ENCODE measurements around the gene PBX3. TPM values are rescaled to one million over a fixed set of nuclear protein-coding genes. Genes with fewer than 3 reads are reported as not detected.

PBX3 gene
- total and polyA plus RNA-seq, 4 donors, result 7.3 to 18.9 (median 11.1) TPM

DNA sequence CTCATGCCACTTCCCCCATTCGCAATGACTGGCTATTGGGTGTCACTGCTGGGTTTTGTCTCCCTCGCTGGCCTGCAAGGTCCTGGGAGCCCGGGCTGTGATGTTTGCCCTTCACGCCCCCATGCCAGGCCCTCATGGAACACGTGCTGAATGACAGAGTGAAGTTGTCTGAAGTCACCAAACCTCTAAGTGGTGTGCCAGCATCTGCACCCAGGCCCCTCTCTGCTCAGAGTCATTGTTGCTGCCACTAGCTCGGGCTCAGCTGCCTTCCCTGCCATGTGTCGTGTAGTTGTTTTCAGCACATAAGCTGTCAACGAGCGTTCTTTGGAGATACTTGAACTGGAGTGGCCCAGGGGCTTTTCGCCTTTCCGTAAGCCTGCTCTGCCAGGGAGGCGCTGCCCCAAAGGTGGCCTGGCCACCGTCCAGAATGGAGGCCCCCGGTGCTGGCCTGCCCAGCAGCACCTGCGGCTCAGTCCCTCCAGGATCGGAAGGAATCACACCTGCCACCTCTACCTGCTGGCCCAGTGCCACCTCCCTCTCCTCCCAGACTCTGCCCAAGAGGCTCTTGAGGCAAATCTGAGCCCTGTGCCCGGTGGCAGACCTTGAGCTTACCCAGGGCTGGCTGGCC, 250.1 kb downstream of the PBX3 start:
- WGBS, result 87% methylated on average over 17 of the region's 17 CpGs
- H3K9ac ChIP-seq (ENCODE audit: low read depth in 1 of 2, low read length in 2 of 2), result no peak overlapping the region
- no peaks in the 10 kb centered on the region for H3K9me3 ChIP-seq (ENCODE audit: control insufficient read depth in 4 of 4, low read length in 3 of 4)
- no peak overlapping the region for H3K4me3 ChIP-seq (ENCODE audit: low read depth in 1 of 3, low read length in 3 of 3)
- no peak for DNase-seq (ENCODE audit: low spot score)
- H3K27ac ChIP-seq (ENCODE audit: low read depth in 1 of 2, low read length in 2 of 2), result no peak overlapping the region
- TF ChIP-seq YY1 (IDR thresholded peaks at IDR 0.05) (no peak), HNF4A (conservative IDR thresholded peaks at IDR 0.05) (no peak), FOXA1 (IDR thresholded peaks at IDR 0.05) (no peak), TAF1 (conservative IDR thresholded peaks at IDR 0.05) (no peak), SP1 (IDR thresholded peaks at IDR 0.05) (no peak), JUND (IDR thresholded peaks at IDR 0.05) (no peak), NR2F2 (IDR thresholded peaks at IDR 0.05) (no peak), FOXA2 (IDR thresholded peaks at IDR 0.05) (no peak), RAD21 (IDR thresholded peaks at IDR 0.05) (no peak), RXRA (IDR thresholded peaks at IDR 0.05) (no peak), GABPA (IDR thresholded peaks at IDR 0.05 in 1 of 2, conservative IDR thresholded peaks at IDR 0.05 in 1 of 2) (no peak), HNF4G (IDR thresholded peaks at IDR 0.05) (no peak), EGR1 (IDR thresholded peaks at IDR 0.05; ENCODE audit: low read depth in 2 of 2) (no peak)
- TF ChIP-seq, protein P1, sequence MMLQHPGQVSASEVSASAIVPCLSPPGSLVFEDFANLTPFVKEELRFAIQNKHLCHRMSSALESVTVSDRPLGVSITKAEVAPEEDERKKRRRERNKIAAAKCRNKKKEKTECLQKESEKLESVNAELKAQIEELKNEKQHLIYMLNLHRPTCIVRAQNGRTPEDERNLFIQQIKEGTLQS (IDR thresholded peaks at IDR 0.05), result no peak
- TF ChIP-seq, protein P2, sequence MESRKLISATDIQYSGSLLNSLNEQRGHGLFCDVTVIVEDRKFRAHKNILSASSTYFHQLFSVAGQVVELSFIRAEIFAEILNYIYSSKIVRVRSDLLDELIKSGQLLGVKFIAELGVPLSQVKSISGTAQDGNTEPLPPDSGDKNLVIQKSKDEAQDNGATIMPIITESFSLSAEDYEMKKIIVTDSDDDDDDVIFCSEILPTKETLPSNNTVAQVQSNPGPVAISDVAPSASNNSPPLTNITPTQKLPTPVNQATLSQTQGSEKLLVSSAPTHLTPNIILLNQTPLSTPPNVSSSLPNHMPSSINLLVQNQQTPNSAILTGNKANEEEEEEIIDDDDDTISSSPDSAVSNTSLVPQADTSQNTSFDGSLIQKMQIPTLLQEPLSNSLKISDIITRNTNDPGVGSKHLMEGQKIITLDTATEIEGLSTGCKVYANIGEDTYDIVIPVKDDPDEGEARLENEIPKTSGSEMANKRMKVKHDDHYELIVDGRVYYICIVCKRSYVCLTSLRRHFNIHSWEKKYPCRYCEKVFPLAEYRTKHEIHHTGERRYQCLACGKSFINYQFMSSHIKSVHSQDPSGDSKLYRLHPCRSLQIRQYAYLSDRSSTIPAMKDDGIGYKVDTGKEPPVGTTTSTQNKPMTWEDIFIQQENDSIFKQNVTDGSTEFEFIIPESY (IDR thresholded peaks at IDR 0.05), result no peak
- TF ChIP-seq, protein P3, sequence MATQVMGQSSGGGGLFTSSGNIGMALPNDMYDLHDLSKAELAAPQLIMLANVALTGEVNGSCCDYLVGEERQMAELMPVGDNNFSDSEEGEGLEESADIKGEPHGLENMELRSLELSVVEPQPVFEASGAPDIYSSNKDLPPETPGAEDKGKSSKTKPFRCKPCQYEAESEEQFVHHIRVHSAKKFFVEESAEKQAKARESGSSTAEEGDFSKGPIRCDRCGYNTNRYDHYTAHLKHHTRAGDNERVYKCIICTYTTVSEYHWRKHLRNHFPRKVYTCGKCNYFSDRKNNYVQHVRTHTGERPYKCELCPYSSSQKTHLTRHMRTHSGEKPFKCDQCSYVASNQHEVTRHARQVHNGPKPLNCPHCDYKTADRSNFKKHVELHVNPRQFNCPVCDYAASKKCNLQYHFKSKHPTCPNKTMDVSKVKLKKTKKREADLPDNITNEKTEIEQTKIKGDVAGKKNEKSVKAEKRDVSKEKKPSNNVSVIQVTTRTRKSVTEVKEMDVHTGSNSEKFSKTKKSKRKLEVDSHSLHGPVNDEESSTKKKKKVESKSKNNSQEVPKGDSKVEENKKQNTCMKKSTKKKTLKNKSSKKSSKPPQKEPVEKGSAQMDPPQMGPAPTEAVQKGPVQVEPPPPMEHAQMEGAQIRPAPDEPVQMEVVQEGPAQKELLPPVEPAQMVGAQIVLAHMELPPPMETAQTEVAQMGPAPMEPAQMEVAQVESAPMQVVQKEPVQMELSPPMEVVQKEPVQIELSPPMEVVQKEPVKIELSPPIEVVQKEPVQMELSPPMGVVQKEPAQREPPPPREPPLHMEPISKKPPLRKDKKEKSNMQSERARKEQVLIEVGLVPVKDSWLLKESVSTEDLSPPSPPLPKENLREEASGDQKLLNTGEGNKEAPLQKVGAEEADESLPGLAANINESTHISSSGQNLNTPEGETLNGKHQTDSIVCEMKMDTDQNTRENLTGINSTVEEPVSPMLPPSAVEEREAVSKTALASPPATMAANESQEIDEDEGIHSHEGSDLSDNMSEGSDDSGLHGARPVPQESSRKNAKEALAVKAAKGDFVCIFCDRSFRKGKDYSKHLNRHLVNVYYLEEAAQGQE (IDR thresholded peaks at IDR 0.05), result no peak
- TF ChIP-seq, protein P4, sequence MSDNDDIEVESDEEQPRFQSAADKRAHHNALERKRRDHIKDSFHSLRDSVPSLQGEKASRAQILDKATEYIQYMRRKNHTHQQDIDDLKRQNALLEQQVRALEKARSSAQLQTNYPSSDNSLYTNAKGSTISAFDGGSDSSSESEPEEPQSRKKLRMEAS (IDR thresholded peaks at IDR 0.05), result no peak
- TF ChIP-seq, protein P5, sequence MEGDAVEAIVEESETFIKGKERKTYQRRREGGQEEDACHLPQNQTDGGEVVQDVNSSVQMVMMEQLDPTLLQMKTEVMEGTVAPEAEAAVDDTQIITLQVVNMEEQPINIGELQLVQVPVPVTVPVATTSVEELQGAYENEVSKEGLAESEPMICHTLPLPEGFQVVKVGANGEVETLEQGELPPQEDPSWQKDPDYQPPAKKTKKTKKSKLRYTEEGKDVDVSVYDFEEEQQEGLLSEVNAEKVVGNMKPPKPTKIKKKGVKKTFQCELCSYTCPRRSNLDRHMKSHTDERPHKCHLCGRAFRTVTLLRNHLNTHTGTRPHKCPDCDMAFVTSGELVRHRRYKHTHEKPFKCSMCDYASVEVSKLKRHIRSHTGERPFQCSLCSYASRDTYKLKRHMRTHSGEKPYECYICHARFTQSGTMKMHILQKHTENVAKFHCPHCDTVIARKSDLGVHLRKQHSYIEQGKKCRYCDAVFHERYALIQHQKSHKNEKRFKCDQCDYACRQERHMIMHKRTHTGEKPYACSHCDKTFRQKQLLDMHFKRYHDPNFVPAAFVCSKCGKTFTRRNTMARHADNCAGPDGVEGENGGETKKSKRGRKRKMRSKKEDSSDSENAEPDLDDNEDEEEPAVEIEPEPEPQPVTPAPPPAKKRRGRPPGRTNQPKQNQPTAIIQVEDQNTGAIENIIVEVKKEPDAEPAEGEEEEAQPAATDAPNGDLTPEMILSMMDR (IDR thresholded peaks at IDR 0.05; ENCODE audit: low read depth, low read length, missing input control), result no peak
- H3K36me3 ChIP-seq (ENCODE audit: control insufficient read depth in 4 of 4, insufficient read depth in 3 of 4, low read depth in 1 of 4, low read length in 3 of 4), result no peaks in the 10 kb centered on the region
- no peaks in the 10 kb centered on the region for H3K27me3 ChIP-seq (ENCODE audit: control insufficient read depth in 4 of 4, insufficient read depth in 4 of 4, low read length in 3 of 4)
- H3K4me1 ChIP-seq (ENCODE audit: control insufficient read depth in 4 of 4, insufficient read depth in 4 of 4, low read length in 3 of 4), result peaks cover 3 to 15% (median 12%) of the 10 kb centered on the region in 4 donors
